Measurements from ENCODE around the gene ANXA2. TPM values are rescaled to one million over a fixed set of nuclear protein-coding genes. Genes with fewer than 3 reads are reported as not detected.

Gene ANXA2
- polyA plus RNA-seq, 1 of the 3 experiments (the other 2 are of a cell fraction), result 4,669 TPM

DNA sequence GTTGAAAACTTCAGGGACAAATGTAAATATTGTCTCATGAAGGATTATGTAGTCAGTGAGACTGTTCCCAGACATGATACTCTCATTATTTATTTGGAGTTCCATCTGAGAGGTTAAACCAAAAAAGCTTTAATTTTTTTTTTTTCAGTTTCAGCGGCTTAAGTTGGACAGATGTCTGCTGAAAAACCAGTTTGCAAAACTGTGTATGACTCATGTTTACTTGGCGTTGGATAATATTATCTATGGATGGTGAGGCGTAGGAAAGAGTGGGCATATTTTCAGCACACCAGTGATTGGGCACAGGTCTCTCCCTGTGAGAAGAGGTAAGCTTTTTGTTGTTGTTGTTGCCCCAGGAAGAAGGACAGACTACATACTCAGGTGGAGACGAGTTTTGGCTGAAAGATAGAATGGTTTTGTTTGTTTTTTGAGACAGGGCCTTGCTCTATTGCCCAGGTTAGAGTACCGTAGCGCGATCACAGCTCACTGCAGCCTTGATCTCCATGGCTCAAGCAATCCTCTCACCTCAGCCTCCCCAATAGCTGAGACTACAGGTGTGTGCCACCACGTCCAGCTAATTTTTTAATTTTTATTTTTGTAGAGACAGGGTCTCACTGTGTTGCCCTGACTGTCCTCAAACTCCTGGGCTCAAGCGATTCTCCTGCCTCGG, 16.4 kb upstream of the ANXA2 start:
- H3K4me2 ChIP-seq, result no peak overlapping the region; the same call in 1 of the 2 replicates
- POLR2A ChIA-PET, result no interaction called here

GRCh38 chr15:60413231-60413824, 15.5 kb upstream of the ANXA2 start:
- H3K27me3 ChIP-seq (ENCODE audit: insufficient read depth), result no peaks in the 10 kb centered on the region
- no peaks in the 10 kb centered on the region for H3K9me2 ChIP-seq
- no peak for DNase-seq
- no peaks in the 10 kb centered on the region for H3K9me3 ChIP-seq
- POLR2A ChIA-PET, result no interaction called here
- H3K27ac ChIP-seq (ENCODE audit: low read depth in 2 of 2, low read length in 1 of 2), result peak overlapping the region in 1 of 2 experiments; percentile 36; a peak in 2 of 4 replicates
- no peaks in the 10 kb centered on the region for H3K36me3 ChIP-seq (replicated peaks in 1 of 2; ENCODE audit: control insufficient read depth in 1 of 2, insufficient read depth in 2 of 2, low read length in 1 of 2)
- no peaks in the 10 kb centered on the region for H3K79me2 ChIP-seq (ENCODE audit: insufficient read depth)
- no peak overlapping the region; the same call in 1 of the 2 replicates for H3K4me2 ChIP-seq
- 79% methylated on average over 8 of the region's 9 CpGs for WGBS (ENCODE audit: low lambda C conversion rate)
- peaks cover 23% of the 10 kb centered on the region for H3F3A ChIP-seq (replicated peaks; ENCODE audit: insufficient read depth)
- CTCF ChIA-PET, result interaction anchor here (1.5 kb wide), 1 partner anchor 52 kb away, joined by 4 read pairs; no protein-coding TSS in a partner anchor
- H2AFZ ChIP-seq (ENCODE audit: low read depth), result no peak overlapping the region
- H3K4me3 ChIP-seq (ENCODE audit: low read depth in 2 of 2, low read length in 1 of 2), result no peak overlapping the region
- H3K9ac ChIP-seq, result no peak overlapping the region
- H4K20me1 ChIP-seq (ENCODE audit: insufficient read depth), result no peaks in the 10 kb centered on the region
- H3K4me1 ChIP-seq (ENCODE audit: control insufficient read depth in 1 of 2, insufficient read depth in 2 of 2, low read depth in 1 of 2, low read length in 1 of 2), result peaks cover 0 to 18% of the 10 kb centered on the region in 2 experiments; a peak in 1 of 4 replicates
- TF ChIP-seq GABPA (IDR thresholded peaks at IDR 0.05; ENCODE audit: low read depth), result no peak
- TF ChIP-seq GATA2 (CRISPR knock-in tag; IDR thresholded peaks at IDR 0.05), result no peak
- TF ChIP-seq CHD2 (IDR thresholded peaks at IDR 0.05; ENCODE audit: low read length, partially characterized antibody), result no peak
- no peak for TF ChIP-seq EZH2phosphoT487 (IDR thresholded peaks at IDR 0.05; ENCODE audit: borderline replicate concordance, low read depth)
- no peak for TF ChIP-seq YY1 (IDR thresholded peaks at IDR 0.05; ENCODE audit: low read depth)
- TF ChIP-seq IRF3 (IDR thresholded peaks at IDR 0.05; ENCODE audit: low read depth, low read length), result no peak
- TF ChIP-seq RCOR1 (IDR thresholded peaks at IDR 0.05; ENCODE audit: low read length), result no peak
- TF ChIP-seq, protein P1, sequence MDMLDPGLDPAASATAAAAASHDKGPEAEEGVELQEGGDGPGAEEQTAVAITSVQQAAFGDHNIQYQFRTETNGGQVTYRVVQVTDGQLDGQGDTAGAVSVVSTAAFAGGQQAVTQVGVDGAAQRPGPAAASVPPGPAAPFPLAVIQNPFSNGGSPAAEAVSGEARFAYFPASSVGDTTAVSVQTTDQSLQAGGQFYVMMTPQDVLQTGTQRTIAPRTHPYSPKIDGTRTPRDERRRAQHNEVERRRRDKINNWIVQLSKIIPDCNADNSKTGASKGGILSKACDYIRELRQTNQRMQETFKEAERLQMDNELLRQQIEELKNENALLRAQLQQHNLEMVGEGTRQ (IDR thresholded peaks at IDR 0.05; ENCODE audit: borderline replicate concordance, low read depth, low read length), result no peak
- TF ChIP-seq MEF2A (IDR thresholded peaks at IDR 0.05; ENCODE audit: borderline replicate concordance, low read depth), result no peak
- no peak for TF ChIP-seq POLR2AphosphoS5 (IDR thresholded peaks at IDR 0.05; ENCODE audit: low read depth, low read length)
- no peak for TF ChIP-seq TCF12 (IDR thresholded peaks at IDR 0.05)
- no peak for TF ChIP-seq ELF1 (IDR thresholded peaks at IDR 0.05)
- no peak for TF ChIP-seq FOXM1 (IDR thresholded peaks at IDR 0.05; ENCODE audit: low read depth)
- TF ChIP-seq TEAD4 (IDR thresholded peaks at IDR 0.05; ENCODE audit: borderline replicate concordance, insufficient read depth), result no peak
- TF ChIP-seq FOXJ3 (CRISPR knock-in tag; IDR thresholded peaks at IDR 0.05), result no peak
- no peak for TF ChIP-seq RXRA (IDR thresholded peaks at IDR 0.05; ENCODE audit: borderline replicate concordance, low read depth)
- TF ChIP-seq CTCF (IDR thresholded peaks at IDR 0.05), result no peak

More for the DNA sequence above, 16.4 kb upstream of the ANXA2 start:
- H3K27ac ChIP-seq (ENCODE audit: low read depth in 2 of 2, low read length in 1 of 2), result peak overlapping the region in 1 of 2 experiments; percentile 36; a peak in 2 of 4 replicates
- TF ChIP-seq TAF1 (IDR thresholded peaks at IDR 0.05; ENCODE audit: borderline replicate concordance, low read depth, low read length) (no peak), RXRA (IDR thresholded peaks at IDR 0.05; ENCODE audit: borderline replicate concordance, low read depth) (no peak), JUND (IDR thresholded peaks at IDR 0.05) (peak; percentile 61; the same call in 1 of the 2 replicates), SIN3A (IDR thresholded peaks at IDR 0.05; ENCODE audit: borderline replicate concordance, low read depth, low read length) (no peak), TCF12 (IDR thresholded peaks at IDR 0.05) (peak; percentile 65), POLR2AphosphoS5 (IDR thresholded peaks at IDR 0.05; ENCODE audit: low read depth, low read length) (no peak), SMC3 (IDR thresholded peaks at IDR 0.05; ENCODE audit: low read depth, low read length) (no peak), RFX5 (IDR thresholded peaks at IDR 0.05; ENCODE audit: low read length) (no peak), FOSL2 (IDR thresholded peaks at IDR 0.05; ENCODE audit: borderline replicate concordance, low read depth) (peak; percentile 77), YY1 (IDR thresholded peaks at IDR 0.05; ENCODE audit: low read depth) (no peak), NFIC (IDR thresholded peaks at IDR 0.05; ENCODE audit: borderline replicate concordance) (0 out of 2 replicates have a peak, but pooled peaks have one; percentile 7), FOXJ3 (CRISPR knock-in tag; IDR thresholded peaks at IDR 0.05) (no peak)
- TF ChIP-seq, protein P2, sequence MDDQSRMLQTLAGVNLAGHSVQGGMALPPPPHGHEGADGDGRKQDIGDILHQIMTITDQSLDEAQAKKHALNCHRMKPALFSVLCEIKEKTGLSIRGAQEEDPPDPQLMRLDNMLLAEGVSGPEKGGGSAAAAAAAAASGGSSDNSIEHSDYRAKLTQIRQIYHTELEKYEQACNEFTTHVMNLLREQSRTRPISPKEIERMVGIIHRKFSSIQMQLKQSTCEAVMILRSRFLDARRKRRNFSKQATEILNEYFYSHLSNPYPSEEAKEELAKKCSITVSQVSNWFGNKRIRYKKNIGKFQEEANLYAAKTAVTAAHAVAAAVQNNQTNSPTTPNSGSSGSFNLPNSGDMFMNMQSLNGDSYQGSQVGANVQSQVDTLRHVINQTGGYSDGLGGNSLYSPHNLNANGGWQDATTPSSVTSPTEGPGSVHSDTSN (IDR thresholded peaks at IDR 0.05), result no peak; the same call in 1 of the 2 replicates
- DNase-seq, result no peak
- no peak overlapping the region for H3K9ac ChIP-seq
- peaks cover 0 to 12% of the 10 kb centered on the region in 2 experiments; a peak in 1 of 4 replicates for H3K4me1 ChIP-seq (ENCODE audit: control insufficient read depth in 1 of 2, insufficient read depth in 2 of 2, low read depth in 1 of 2, low read length in 1 of 2)
- H3K79me2 ChIP-seq (ENCODE audit: insufficient read depth), result no peaks in the 10 kb centered on the region
- no peaks in the 10 kb centered on the region for H4K20me1 ChIP-seq (ENCODE audit: insufficient read depth)
- CTCF ChIA-PET, result interaction anchor here (0.8 to 1.5 kb wide), 2 partner anchors 10 to 53 kb away, joined by 3 to 4 read pairs; no protein-coding TSS in a partner anchor
- H3K9me3 ChIP-seq, result no peaks in the 10 kb centered on the region
- H2AFZ ChIP-seq (ENCODE audit: low read depth), result no peak overlapping the region
- no peak overlapping the region for H3K4me3 ChIP-seq (ENCODE audit: low read depth in 2 of 2, low read length in 1 of 2)
- peaks cover 17% of the 10 kb centered on the region for H3F3A ChIP-seq (replicated peaks; ENCODE audit: insufficient read depth)
- no peaks in the 10 kb centered on the region for H3K27me3 ChIP-seq (ENCODE audit: insufficient read depth)
- no peaks in the 10 kb centered on the region for H3K36me3 ChIP-seq (replicated peaks in 1 of 2; ENCODE audit: control insufficient read depth in 1 of 2, insufficient read depth in 2 of 2, low read length in 1 of 2)
- no peaks in the 10 kb centered on the region for H3K9me2 ChIP-seq
- WGBS (ENCODE audit: low lambda C conversion rate), result 55% methylated on average over 10 of the region's 10 CpGs
